TTC549 (cell line): ENCODE results near the gene EIF1.
"Not testable (repeated sequence)": the region's sequence is repeated elsewhere in the genome, so short reads cannot be mapped to it uniquely, and the experiment has no call there.

Experiments used
- FAIRE-seq: peaks from 2 replicates; lab custom pipeline; 2012; peaks lifted over from hg19 to GRCh38; lab: Jason Lieb, UNC

Gene EIF1

DNA sequence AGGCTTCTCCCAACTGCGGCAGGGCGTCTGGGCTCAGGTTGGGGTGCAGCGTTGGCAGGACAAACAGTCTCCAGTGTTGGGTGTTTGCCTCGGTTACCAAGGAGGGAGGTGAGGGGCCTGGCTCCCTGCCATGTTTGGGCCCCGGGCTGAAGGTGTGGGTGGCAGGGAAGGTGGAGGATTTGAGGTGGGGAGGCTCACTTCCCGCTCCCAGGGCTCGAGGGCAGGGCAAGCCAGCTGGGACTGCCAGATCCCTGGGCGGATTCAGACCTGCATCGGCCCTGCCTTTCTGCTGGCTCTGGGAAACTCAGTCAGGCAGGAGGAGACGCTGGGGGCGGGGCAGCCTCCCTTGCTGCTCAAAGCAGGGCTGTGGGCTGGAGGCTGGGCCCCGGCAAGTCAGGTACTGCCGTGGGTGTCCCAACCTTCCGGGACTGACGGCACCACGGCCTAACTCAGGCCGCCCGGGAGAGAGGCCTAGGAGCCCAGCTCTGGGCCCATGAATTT lies 33.0 kb upstream of the EIF1 start:
- FAIRE-seq, result no peak

DNA sequence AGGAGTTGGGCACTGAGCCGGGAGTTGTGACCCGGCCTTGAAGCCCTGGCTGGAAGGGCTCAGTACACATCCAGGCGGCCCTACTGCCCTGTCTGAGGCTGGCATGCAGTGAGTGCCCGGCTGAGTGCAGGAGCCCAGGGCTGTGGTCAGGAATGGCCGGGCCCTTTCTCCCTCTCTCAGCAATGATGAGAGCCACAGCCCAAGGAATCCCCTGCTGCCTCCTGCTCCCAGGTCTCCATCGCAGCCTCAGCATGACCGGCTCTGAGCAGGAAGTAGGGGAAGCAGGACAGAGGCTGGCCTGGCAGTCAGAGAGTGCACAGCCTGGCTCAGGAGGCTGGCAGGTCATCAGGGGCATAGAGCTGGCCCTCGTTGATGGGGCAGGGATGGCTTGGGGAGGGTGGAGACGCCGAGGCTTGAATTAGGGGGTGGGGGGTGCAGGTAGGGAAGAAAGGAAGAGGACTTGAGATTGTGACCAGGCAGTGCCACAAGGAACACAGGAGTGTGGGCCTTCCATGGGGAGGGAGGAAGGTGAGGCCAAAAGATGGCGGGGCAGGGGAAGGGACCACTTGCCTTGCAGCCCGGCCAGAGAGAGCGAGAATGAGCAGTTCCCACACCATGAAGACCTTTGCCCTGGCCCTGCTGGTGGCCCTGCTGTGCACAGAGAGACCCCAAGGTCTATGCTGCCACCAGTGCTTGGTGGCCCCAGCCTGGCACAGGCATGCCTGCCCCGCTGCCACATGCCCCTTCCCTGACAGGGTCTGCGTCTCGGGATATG lies 32.2 kb upstream of the EIF1 start:
- no peak for FAIRE-seq

DNA sequence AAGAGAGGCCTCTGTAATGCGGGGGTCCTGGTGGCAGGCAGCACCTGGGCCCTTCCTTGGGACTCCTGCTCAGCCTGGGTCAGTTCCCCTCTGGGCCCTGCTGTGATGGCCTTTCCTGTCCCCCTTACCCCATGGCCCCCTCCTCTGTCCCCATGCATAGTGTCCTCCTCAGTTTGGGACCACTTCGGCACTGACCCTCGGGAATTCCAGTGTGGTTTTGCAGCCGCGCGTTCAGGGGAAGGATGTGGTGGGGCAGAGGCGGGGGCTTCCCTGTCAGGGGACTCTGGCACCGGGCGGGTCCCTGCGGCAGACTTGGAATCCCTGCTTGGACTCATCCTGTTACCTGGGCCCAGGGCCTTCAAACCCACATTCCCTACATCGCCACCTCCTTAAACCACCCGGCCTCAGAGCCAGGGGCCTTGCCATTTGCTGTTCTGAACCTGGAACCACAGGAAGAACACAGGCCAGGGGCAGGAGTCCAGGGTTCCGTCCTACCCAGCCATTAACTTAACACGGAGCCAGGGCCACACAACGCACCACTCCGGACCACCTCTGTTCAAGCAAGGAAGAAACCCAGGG lies 31.4 kb upstream of the EIF1 start:
- FAIRE-seq, result no peak

DNA sequence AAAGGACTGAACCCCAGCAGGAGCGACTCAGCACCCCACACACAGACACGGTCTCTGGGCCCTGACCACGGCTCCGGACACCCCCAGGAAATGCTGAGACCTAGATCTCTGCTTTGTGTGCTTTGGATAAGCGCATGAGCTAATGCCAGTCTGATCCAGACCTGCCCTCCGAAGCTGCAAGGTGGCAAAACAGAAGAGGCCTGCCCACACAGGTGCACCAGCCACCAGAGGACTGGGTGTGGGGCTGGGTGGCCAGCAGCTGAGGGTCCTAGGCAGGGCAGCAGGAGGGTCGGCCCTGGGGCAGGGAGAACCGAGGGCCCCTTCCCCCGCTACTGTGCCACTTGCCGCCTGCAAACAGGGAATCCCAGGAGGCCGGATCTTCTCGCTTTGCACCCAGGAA lies 30.7 kb upstream of the EIF1 start:
- no peak for FAIRE-seq

DNA sequence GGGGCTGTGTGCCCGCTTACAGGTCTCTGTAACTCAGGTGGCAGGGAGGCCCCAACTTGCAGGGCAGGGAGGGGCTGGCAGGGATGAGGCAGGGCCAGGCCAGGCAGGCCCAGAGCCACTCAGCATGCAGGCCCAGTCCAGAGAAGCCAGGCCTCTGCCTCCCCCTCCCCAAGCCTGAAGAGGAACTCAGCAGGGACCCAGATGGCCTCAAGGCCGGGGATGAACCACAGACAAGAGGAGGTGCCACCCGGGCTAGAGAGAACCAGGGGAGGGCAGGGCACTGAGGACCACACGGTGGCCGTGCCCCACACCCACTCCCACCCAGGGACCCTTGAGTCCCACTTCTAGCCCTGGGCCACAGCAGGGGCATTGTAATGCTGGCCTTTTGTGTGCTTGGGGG lies 29.8 kb upstream of the EIF1 start:
- FAIRE-seq, result no peak

DNA sequence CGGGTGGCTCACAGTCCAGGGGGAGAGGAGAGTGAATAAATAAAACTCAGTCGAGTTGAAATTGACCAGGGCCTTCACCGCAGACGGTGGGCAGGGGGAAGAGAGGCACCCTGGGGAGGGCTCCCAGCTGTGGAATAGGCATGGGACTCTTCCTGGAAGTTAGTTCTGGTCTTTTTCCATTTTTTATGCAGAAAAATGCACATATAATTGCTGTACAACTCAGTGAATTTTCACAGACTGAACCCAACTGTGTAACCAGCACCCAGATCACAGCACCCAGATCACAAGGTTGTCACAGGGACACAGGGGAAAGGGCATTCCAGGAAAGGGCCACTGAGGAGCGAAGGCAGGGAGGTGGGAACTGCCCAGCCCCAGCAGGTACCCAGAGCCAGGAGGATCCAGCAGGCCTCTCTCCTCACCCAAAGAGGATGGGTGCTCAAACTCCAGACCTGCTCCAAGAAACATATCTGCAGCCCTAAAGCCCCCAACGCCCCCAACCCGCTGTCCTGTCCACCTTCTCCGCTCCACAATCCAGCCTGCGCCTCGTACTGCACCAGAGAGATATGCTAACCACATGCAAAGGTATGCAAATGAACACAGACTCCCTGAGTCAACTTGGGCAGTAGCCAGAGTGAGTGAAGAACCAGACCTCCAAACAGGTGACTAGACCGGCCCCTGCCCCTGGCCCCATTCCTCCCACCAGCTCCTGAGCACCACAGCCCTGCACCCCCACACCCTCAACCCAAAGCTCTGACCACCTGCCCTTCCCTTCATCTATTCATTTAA lies 29.1 kb upstream of the EIF1 start:
- no peak for FAIRE-seq

DNA sequence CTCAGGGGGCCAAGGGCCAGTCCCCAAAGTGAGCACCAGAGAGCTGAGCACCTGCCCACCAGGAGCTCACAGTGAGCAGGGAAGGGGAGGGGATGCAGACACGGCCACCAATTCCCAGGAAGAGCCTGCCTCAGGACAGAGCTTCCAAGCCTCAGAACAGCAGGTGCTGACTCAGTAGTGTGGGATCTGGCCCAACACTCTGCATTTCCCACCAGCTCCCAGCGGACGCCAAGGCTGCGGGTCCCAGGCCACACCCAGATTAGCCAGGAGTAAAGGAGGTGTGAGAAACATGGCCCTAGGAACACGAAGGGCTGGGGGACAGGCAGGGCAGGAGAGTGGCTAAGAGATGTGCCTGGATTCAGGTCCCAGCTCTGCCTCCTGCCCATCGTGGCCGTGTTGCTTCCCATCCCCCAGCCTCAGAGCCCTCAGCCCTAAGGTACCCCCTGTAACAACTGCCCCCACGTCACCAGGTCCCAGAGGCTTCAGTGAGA lies 28.4 kb upstream of the EIF1 start:
- FAIRE-seq, result no peak

DNA sequence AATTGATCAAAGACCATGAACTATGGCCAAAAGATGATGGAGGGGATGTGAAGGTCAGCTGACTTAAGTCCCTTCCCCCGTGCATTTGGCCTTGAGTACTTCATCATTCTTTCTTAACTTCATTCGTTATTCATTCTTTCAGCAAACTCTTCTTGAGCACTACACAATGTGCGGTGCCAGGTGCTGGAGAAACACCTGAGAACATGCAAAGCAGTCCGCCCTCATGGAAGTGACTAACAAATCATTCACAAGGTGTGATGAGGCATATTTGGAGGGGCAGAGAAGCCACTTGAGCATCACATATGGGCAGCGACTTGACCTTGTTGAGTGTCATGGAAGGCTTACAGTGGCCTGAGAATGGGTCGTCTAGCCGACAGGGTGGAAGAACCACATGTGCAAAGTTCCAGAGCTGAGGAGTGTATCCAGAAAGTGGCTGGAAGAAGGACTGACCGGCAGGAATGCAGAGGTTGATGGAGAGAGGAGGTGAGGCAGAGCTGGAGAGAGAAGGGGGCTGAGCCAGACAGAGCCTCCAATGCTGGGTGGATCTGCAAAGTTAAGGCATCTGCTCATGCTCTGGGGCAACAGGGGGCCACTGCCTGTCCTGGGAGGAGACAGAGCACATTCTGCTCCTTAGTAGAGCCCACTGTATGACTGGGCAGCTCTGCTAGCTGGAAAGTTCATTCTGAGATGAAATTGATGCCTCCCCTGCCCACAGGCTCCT lies 25.1 kb upstream of the EIF1 start:
- no peak for FAIRE-seq

DNA sequence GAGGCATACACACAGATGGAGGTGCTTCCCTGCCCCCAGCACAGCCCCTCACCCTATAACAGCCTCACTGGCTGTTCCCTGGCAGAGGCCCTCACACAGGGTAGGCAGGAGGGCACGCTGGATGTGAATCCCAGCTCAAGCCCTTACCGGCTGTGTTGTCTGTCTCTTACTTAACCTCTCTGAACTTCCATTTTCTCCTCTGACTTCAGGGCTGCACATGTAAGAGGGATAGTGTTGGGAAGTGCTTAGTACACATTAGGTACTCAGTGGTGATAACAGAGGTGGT lies 24.6 kb upstream of the EIF1 start:
- FAIRE-seq, result no peak

DNA sequence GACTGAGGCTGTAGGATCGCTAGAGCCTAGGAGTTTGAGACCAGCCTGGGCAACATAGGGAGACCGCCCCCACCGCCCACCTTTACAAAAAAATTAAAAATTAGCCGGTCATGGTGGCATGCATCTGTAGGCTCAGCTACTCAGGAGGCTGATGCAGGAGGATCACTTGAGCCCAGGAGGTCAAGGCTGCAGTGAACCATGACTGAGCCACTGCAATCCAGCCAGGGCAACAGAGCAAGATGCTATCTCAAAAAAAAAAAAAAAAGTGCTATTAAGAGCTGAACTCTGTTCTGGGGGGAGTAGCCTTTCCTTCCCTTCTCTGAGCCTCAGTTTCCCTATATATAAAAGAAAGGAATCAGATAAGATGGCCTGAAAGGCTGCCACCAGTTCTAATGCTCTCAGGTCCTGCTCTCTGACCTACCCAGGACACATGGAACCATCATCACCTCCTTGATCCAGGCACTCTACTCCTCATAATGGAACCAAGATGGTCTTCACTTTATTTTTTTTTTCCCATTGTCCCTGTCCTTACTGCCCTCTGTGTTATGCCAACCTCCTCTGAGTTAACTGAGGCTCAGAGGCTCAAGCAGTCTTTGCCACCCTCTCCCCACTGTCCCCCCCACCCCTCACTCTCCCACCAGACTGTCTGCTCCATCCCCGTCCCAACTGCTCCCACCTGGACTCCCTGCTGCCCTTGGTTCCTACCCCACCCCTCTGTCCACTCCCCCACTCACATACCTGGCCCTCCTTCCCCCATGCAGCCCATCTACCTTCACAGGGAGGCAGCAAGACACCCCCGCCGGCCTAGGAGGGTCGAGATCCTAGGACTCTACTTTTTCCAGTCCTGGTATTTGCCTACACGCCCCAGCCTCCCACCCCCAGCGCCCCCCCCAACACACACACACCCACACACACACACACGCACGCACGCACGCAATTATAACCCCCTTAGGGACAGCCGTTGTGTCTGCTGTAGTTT lies 23.8 kb upstream of the EIF1 start:
- no peak for FAIRE-seq

DNA sequence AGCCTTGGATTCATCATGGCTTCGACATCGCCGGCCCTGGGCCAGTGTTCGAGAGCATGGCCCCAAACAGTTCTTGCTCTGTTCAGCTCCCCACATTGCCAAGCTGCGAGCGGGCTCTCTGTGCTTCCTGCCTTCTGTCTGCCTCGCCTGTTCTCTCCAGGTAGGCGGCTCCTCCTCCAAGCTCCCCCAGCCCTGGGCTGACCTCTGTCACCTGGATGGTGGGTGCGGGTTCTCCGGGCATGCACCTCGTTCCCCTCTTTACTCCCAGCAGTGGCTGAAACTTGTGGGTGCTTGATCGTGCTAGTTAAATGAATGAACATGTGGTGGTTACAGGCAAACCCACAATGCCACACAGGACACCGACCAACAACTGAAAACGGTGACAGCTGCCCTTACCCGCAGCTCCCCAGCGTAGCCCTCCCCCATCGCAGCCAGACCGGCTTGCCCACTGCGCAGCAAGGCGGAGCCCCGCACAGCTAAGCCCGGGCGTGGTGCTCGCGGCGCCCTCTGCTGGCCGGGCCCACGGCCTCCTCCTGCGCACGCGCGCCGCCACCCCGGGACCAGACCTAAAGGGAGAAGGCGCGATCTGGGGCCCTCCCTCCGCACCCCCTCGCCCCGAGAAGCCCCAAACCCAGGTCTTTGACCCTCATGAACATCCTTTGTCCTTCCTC lies 23.0 kb upstream of the EIF1 start:
- FAIRE-seq, result no peak

DNA sequence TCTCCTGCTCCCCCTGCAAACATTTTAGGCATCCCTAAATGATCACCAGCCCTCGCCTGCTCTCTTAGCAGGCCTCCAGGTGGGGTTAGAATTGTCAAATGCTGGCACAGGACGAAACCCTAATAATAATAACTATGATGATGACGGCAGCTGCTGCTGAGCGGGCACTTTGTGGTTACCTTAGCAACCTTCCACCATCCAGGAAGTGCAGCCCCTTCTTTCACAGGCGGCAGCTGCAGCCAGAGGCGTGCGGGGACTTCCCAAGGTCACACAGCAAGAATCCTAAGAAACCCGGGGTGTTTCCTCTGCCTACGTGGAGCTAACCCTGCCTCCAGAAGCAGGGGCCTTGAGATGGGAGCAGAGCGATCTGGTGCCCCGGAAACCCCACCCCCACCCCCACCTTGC lies 22.4 kb upstream of the EIF1 start:
- no peak for FAIRE-seq

DNA sequence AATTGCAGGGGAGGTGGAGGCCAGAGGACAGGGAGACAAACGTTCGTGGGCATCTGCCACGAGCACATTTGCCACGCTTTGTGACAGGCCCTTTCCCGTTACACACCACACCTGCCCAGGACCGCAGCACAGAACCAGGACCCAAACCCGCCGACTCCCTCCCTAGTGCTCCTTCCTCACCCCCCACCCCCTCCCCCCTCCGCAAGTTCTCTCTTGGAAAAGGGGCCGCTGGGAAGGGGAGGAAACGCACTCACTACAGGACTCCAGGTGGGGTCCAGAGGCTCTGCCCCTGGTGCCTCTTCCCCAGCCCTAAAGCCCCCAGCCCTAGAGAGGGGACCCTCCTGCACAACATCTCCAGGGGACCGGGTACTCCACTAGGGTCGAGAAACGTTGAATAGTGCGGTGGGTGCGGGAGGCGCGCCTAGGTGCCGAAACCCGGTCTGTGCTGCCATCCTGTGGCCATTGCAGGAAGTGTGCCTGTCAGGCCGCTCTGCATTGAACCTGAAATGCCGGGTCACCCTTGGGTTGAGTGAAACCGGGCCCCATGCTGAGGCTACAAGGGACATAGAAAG lies 21.9 kb upstream of the EIF1 start:
- no peak for FAIRE-seq

DNA sequence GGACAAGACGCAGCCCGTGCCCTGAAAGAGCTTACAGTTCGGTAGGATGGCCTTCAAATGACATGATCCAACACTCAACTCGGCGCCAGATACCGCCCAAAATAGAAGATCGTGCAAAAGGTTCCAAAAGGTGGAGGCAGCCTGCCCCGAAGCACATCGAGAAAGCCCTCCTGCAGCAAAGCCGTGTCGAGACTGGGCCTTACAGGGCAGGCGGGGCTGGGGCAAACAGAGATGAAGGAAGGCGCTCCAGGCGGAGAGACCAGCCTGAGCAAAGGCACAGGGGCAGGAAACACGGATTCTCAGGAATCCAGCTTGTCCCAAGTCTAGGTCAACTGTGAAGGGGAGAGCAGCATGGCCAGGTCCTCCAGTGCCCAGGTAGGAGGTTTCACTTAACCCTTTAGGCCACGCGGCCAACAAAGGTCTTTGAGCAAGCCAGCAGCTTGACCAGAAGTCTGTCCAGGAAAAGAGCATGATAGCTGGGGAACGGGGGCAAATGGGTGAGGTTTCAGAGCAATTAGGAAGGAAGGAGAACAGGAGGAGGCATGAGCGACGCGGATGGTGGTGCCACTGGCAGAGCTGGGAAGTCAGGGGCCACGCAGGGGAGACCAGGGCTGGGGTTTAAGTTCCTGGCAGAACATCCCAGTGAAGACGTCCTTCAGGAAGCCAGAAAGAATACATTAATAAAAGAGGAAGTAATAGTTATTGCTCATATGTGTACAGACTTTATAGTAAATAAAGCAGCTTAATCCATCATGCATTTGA lies 21.2 kb upstream of the EIF1 start:
- FAIRE-seq, result no peak

DNA sequence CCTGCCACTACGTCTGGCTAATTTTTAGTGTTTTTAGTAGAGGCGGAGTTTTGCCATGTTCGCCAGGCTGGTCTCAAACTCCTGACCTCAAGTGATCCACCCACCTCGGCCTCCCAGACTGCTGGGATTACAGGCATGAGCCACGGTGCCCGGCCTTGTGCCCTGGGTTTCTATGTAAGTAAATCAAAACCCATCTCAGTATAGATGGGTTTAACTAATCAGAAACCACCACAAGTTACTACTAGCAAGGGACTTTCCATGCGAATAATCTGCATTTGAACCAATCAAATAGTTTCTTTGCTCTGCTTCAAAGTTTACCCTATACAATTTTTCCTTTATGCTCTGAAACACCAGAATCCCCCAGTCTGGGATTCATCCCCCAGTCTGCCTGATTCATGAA lies 16.5 kb upstream of the EIF1 start:
- FAIRE-seq, result no peak

DNA sequence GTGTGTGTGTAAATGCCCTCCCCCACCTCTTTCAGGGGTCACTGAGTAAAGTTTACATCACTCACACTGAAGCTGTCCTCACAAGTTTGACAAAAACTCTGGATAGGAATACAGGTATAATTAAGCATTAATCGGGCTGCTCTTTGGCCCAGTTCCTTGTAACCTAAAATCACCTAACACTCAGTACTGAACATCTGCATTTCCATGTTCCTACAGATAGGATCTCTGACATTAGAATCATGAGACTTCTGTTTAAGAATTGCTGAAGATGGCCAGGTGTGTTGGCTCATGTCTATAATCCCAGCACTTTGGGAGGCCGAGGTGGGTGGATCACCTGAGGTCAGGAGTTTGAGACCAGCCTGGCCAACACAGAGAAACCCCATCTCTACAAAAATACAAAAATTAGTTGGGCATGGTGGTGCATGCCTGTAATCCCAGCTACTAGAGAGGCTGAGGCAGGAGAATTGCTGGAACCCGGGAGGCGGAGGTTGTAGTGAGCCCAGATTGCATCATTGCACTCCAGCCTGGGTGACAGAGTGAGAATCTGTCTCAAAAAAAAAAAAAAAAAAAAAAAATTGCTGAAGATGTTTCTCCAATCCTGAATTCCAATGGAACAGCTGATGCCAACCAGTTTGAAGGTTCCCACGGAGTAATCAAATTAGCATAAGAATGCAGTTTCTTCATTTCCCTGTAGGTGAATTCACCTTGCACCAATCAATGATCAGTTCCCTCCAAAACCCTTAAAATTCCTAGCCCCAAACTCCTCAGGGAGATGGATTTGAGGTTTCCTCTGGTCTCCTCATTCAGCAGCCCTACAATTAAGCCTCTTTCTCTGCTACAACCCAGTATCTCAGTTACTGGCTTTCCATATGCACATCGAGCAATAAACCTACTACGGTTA lies 13.3 kb upstream of the EIF1 start:
- not testable (repeated sequence) for FAIRE-seq

DNA sequence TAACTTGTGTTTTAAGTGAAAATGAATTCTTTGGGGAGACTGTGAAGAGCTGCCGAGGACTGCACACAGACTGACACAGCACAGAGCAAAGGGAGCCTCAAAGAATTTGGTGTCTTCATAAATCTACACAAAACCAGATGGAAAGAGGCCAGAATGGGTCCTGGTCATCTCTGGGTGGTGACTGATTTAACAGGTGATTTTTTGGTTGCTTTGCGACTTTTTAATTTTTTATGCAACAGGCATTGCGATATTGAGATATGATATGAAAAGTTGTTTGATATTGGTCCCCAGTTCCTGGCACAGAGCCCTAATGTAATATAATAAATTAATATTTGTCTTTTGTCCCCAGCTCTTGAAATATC lies 12.6 kb upstream of the EIF1 start:
- no peak for FAIRE-seq

DNA sequence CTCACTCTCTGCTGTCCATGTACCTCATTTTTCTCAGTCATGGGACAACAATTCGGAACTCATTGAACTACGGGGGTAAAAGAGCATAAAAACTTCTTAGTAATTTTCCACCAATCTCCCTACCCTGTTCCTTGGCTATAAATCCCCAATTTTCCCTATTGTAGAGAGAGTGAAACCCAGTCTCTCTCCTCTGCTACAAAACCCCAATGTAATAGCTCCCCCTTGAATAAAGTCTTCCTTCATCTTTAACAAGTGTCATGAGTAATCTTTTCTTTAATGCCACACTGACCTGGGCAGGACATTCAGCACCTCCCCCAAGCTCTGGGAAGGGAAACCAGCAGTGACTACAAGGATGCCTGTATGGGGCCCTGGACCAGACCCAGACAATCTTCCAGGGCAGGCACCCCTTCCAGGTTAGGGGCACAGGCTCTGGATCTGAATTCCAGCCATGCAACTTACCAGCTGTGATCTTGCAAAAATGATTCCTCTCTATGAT lies 10.2 kb upstream of the EIF1 start:
- FAIRE-seq, result no peak
